SK-N-SH (cell line): Measurements from ENCODE around the gene PSMD2. TPM values are rescaled to one million over a fixed set of nuclear protein-coding genes. Genes with fewer than 3 reads are reported as not detected.

Experiments
- CTCF ChIA-PET: fragments of 300-600, 350-600 bp; formaldehyde crosslinking; extraction: SDS; loops from one replicate; lab custom pipeline; 2021; lab: Yijun Ruan, JAX
- POLR2A ChIA-PET: fragments of 350-600 bp; sonication (Branson Sonifier 250); formaldehyde crosslinking; extraction: SDS; loops from one replicate; lab custom pipeline; 2020; ENCODE audit warnings: antibody characterized with exemption, inconsistent platforms; lab: Yijun Ruan, JAX
- DNase-seq: peaks from one replicate; pipeline ENCODE4 v3.0.0; 2012
- H2AFZ ChIP-seq: fragments of 200-600 bp; sonication (generic); 2 replicates; pipeline ENCODE4 v1.8.1; 2016; ENCODE audit warnings: antibody characterized with exemption, mild to moderate bottlenecking, low read depth
- H3F3A ChIP-seq: fragments of 200-600 bp; sonication (generic); replicated peaks from 2 replicates; pipeline ENCODE3; 2016; ENCODE audit warnings: antibody characterized with exemption, mild to moderate bottlenecking; ENCODE audit not compliant: insufficient read depth
- H3K27ac ChIP-seq, 2 experiments: fragments of 200-500 bp in 1 of 2; fragments of 200-600 bp in 1 of 2; sonication (Bioruptor generic) in 1 of 2; sonication (generic), shearing (Covaris generic) in 1 of 2; 2 replicates each; pipeline versions ENCODE4 v1.5.1 to v1.6.1; 2014 to 2016; ENCODE audit warnings: low read depth in 2 of 2, inconsistent platforms in 1 of 2, low read length in 1 of 2, mild to moderate bottlenecking in 1 of 2, mixed read lengths in 1 of 2
- H3K27me3 ChIP-seq: fragments of 200-600 bp; sonication (generic), shearing (Covaris generic); 2 replicates; pipeline ENCODE4 v1.6.1; 2016; ENCODE audit warnings: mixed run types; ENCODE audit not compliant: insufficient read depth
- H3K36me3 ChIP-seq, 2 experiments: fragments of 200-500 bp in 1 of 2; fragments of 200-600 bp in 1 of 2; sonication (Bioruptor generic) in 1 of 2; sonication (generic) in 1 of 2; replicated peaks in 1 of 2; 2 replicates each; pipeline versions ENCODE3 to v1.5.1; 2014 to 2016; ENCODE audit warnings: low read length in 1 of 2, mild to moderate bottlenecking in 1 of 2; ENCODE audit not compliant: insufficient read depth in 2 of 2, control insufficient read depth in 1 of 2
- H3K4me1 ChIP-seq, 2 experiments: fragments of 200-500 bp in 1 of 2; fragments of 200-600 bp in 1 of 2; sonication (Bioruptor generic) in 1 of 2; sonication (generic), shearing (Covaris generic) in 1 of 2; 2 replicates each; pipeline versions ENCODE4 v1.5.1 to v1.6.1; 2014 to 2016; ENCODE audit warnings: low read depth in 1 of 2, low read length in 1 of 2, mixed run types in 1 of 2; ENCODE audit not compliant: insufficient read depth in 2 of 2, control insufficient read depth in 1 of 2
- H3K4me2 ChIP-seq: fragments of 200-600 bp; sonication (generic), shearing (Covaris generic); 2 replicates; pipeline ENCODE4 v1.6.1; 2017; ENCODE audit warnings: mixed run types
- H3K4me3 ChIP-seq, 2 experiments: fragments of 200-500 bp in 1 of 2; fragments of 200-600 bp in 1 of 2; sonication (Bioruptor generic) in 1 of 2; sonication (generic), shearing (Covaris generic) in 1 of 2; 2 replicates each; pipeline versions ENCODE4 v1.5.1 to v1.8.1; 2014 to 2016; ENCODE audit warnings: low read depth in 2 of 2, inconsistent platforms in 1 of 2, low read length in 1 of 2, mild to moderate bottlenecking in 1 of 2, mixed read lengths in 1 of 2, moderate library complexity in 1 of 2
- H3K79me2 ChIP-seq: fragments of 200-600 bp; sonication (generic); 2 replicates; pipeline ENCODE4 v1.8.1; 2017; ENCODE audit warnings: mild to moderate bottlenecking; ENCODE audit not compliant: insufficient read depth
- H3K9ac ChIP-seq: fragments of 200-600 bp; sonication (generic); 2 replicates; pipeline ENCODE4 v1.6.1; 2017; ENCODE audit warnings: mixed run types
- H3K9me2 ChIP-seq: fragments of 200-600 bp; sonication (generic); 2 replicates; pipeline ENCODE4 v1.6.1; 2017; ENCODE audit warnings: mixed run types
- H3K9me3 ChIP-seq: fragments of 200-600 bp; sonication (generic); 2 replicates; pipeline ENCODE4 v1.6.1; 2017; ENCODE audit warnings: mixed run types, mild to moderate bottlenecking, moderate library complexity
- H4K20me1 ChIP-seq: fragments of 200-600 bp; sonication (generic); 2 replicates; pipeline ENCODE4 v1.6.1; 2017; ENCODE audit warnings: mild to moderate bottlenecking, mixed run types; ENCODE audit not compliant: insufficient read depth
- ELF1 ChIP-seq: IDR thresholded peaks from 2 replicates; pipeline ENCODE4 v1.4.0; 2012
- EP300 ChIP-seq, 2 experiments: IDR thresholded peaks; 2 replicates each; pipeline versions ENCODE4 v1.4.0 to v1.6.1; 2012; ENCODE audit warnings: borderline replicate concordance in 1 of 2, low read depth in 1 of 2, low read length in 1 of 2
- EZH2phosphoT487 ChIP-seq: fragments of 200-600 bp; sonication (generic); IDR thresholded peaks from 2 replicates; pipeline ENCODE4 v1.6.1; 2017; ENCODE audit warnings: low read depth, mixed run types, mild to moderate bottlenecking, antibody characterized with exemption, moderate library complexity, borderline replicate concordance
- GATA2 ChIP-seq: sonication (generic); formaldehyde crosslinking; IDR thresholded peaks from 2 replicates; pipeline ENCODE4 v1.5.0; 2020; ENCODE audit warnings: mild to moderate bottlenecking, missing genetic modification reagents
- JUND ChIP-seq: IDR thresholded peaks from 2 replicates; pipeline ENCODE4 v1.4.0; 2012
- MAX ChIP-seq: IDR thresholded peaks from 2 replicates; pipeline ENCODE4 v1.4.0; 2012; ENCODE audit warnings: low read depth
- MXI1 ChIP-seq: IDR thresholded peaks from 2 replicates; pipeline ENCODE4 v1.6.1; 2012; ENCODE audit warnings: mild to moderate bottlenecking, low read depth, low read length, improper control_type of control experiment
- NFIC ChIP-seq: IDR thresholded peaks from 2 replicates; pipeline ENCODE4 v1.4.0; 2012; ENCODE audit warnings: borderline replicate concordance
- PBX3 ChIP-seq: IDR thresholded peaks from 2 replicates; pipeline ENCODE4; 2012
- POLR2AphosphoS5 ChIP-seq: IDR thresholded peaks from 2 replicates; pipeline ENCODE4 v1.6.1; 2012; ENCODE audit warnings: low read depth, low read length
- RAD21 ChIP-seq: IDR thresholded peaks from 2 replicates; pipeline ENCODE4 v1.6.1; 2012; ENCODE audit warnings: mild to moderate bottlenecking, low read length
- RCOR1 ChIP-seq: fragments of 150-350 bp; IDR thresholded peaks from 2 replicates; pipeline ENCODE4 v1.6.1; 2017; ENCODE audit warnings: antibody characterized with exemption, low read length
- REST ChIP-seq: IDR thresholded peaks from 2 replicates; pipeline ENCODE4 v1.6.1; 2012; ENCODE audit warnings: mild to moderate bottlenecking, low read depth, low read length, moderate library complexity
- RFX5 ChIP-seq: IDR thresholded peaks from 2 replicates; pipeline ENCODE4 v1.6.1; 2012; ENCODE audit warnings: mild to moderate bottlenecking, improper control_type of control experiment, low read length
- RXRA ChIP-seq: IDR thresholded peaks from 2 replicates; pipeline ENCODE4 v1.4.0; 2012; ENCODE audit warnings: low read depth, mild to moderate bottlenecking, borderline replicate concordance
- SIN3A ChIP-seq: IDR thresholded peaks from 2 replicates; pipeline ENCODE4 v1.6.1; 2012; ENCODE audit warnings: low read depth, mild to moderate bottlenecking, low read length, moderate library complexity, borderline replicate concordance
- SMC3 ChIP-seq: IDR thresholded peaks from 2 replicates; pipeline ENCODE4 v1.6.1; 2012; ENCODE audit warnings: low read depth, low read length, improper control_type of control experiment
- TCF12 ChIP-seq: IDR thresholded peaks from 2 replicates; pipeline ENCODE4 v1.4.0; 2012
- USF2 ChIP-seq: fragments of 150-350 bp; IDR thresholded peaks from 2 replicates; pipeline ENCODE4 v1.6.1; 2017; ENCODE audit warnings: antibody characterized with exemption, low read length, low read depth, borderline replicate concordance
- WGBS: methylation state at CpG from one replicate; pipeline ENCODE4 v1.1.6; 2017; ENCODE audit warnings: low lambda C conversion rate; 5-methylcytosine and 5-hydroxymethylcytosine counted together
- polyA plus RNA-seq, 3 experiments: library from polyadenylated mRNA; depleted of rRNA; stranded (reverse); fragments of >200 nt; gene quantifications; 2 replicates each; pipeline ENCODE4 v1.2.3, GENCODE V29; 2012
- TF ChIP-seq, protein P1 (sequence below): fragments of 200-600 bp; sonication (generic); IDR thresholded peaks from 2 replicates; pipeline ENCODE4 v1.6.1; 2017; ENCODE audit warnings: antibody characterized with exemption, mild to moderate bottlenecking, moderate library complexity
- TF ChIP-seq, protein P2 (sequence below): IDR thresholded peaks from 2 replicates; pipeline ENCODE4 v1.4.0; 2012; ENCODE audit warnings: low read depth, borderline replicate concordance

PSMD2 gene
- polyA plus RNA-seq (2012; rRNA removed), result 328 and 382 TPM in 2 replicates
- 208 and 302 TPM in 2 replicates for polyA plus RNA-seq (2012; cell fraction: cytosol; rRNA removed)
- 224 and 445 TPM in 2 replicates for polyA plus RNA-seq (2012; cell fraction: nucleus; rRNA removed)

DNA sequence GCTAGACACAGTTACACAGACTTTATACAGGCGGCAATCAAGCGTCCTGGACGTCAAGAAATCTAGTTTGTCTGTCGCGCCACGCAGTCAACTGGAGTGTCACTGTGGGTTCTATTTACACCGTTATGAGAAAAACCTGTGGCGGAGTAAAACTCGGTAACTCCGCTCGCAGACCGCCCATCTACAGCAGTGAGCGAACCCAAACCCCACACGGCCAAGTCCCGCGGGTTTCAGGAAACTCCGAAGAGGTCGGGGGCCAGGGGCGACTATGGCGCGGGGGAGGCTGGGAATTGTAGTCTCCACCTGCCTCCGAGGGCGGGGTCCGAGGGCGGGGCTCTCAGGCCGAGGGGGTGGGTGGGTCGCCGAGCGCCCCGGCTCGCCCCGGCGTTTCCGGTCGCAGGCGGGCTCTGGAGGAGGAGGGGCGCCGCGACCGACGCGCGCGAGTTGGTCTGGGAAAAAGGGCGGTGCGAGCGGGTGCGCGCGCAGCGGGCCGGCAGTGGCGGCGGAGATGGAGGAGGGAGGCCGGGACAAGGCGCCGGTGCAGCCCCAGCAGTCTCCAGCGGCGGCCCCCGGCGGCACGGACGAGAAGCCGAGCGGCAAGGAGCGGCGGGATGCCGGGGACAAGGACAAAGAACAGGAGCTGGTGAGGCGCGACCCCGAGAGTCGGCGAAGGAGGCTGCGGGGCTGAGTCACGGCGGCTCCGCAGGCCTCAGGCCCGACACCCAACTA, at the start of gene PSMD2:
Gene PSMD2, plus strand, starts transcription at position 483 of the 729 bp plus-strand sequence. Its CDS starts 26 bp downstream, at position 509.
- Histone ChIP-seq H3K4me2 (peak within 1 kb of the TSS; percentile 91), H2AFZ (peak within 1 kb of the TSS; percentile 99), H3K9ac (peak within 1 kb of the TSS; percentile 94), H3K4me3 (peak within 1 kb of the TSS; percentile 94 to 96), H3K9me3 (no peaks in the 10 kb centered on the region), H3K9me2 (no peaks in the 10 kb centered on the region), H3K27me3 (no peaks in the 10 kb centered on the region; the same call in 1 of the 2 replicates), H3F3A (peaks cover 22% of the 10 kb centered on the region), H4K20me1 (peaks cover 18% of the 10 kb centered on the region), H3K79me2 (peaks cover 49% of the 10 kb centered on the region), H3K4me1 (peaks cover 9 to 10% of the 10 kb centered on the region in 2 experiments; a peak in 3 of 4 replicates), H3K36me3 (peaks cover 36 to 38% of the 10 kb centered on the region in 2 experiments), H3K27ac (peak within 1 kb of the TSS; percentile 78 to 87)
- ChIA-PET CTCF (interaction anchor here (1.0 to 1.6 kb wide), 3 partner anchors 10 to 55 kb away, joined by 3 to 6 read pairs (median 4); partner anchors contain the start of gene EEF1AKMT4), POLR2A (no interaction called here)
- DNase-seq, result peak; percentile 99
- WGBS, result 1% methylated on average over 20 of the region's 78 CpGs
- TF ChIP-seq POLR2AphosphoS5 (peak; percentile 96), NFIC (no peak), MAX (peak; percentile 60), REST (peak; percentile 15), SMC3 (no peak), TCF12 (peak; percentile 21; the same call in 1 of the 2 replicates), EZH2phosphoT487 (no peak), SIN3A (peak; percentile 85), EP300 (IDR thresholded peaks at IDR 0.05; ENCODE audit: borderline replicate concordance in 1 of 2, low read depth in 1 of 2, low read length in 1 of 2) (no peak), USF2 (no peak), RFX5 (no peak), PBX3 (no peak; the same call in 1 of the 2 replicates), RCOR1 (peak; percentile 67; the same call in 1 of the 2 replicates), ELF1 (peak; percentile 71), RAD21 (no peak), JUND (no peak), GATA2 (CRISPR knock-in tag) (no peak), MXI1 (peak; percentile 45; the same call in 1 of the 2 replicates), RXRA (no peak)
- TF ChIP-seq, protein P1, sequence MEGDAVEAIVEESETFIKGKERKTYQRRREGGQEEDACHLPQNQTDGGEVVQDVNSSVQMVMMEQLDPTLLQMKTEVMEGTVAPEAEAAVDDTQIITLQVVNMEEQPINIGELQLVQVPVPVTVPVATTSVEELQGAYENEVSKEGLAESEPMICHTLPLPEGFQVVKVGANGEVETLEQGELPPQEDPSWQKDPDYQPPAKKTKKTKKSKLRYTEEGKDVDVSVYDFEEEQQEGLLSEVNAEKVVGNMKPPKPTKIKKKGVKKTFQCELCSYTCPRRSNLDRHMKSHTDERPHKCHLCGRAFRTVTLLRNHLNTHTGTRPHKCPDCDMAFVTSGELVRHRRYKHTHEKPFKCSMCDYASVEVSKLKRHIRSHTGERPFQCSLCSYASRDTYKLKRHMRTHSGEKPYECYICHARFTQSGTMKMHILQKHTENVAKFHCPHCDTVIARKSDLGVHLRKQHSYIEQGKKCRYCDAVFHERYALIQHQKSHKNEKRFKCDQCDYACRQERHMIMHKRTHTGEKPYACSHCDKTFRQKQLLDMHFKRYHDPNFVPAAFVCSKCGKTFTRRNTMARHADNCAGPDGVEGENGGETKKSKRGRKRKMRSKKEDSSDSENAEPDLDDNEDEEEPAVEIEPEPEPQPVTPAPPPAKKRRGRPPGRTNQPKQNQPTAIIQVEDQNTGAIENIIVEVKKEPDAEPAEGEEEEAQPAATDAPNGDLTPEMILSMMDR, result no peak
- TF ChIP-seq, protein P2, sequence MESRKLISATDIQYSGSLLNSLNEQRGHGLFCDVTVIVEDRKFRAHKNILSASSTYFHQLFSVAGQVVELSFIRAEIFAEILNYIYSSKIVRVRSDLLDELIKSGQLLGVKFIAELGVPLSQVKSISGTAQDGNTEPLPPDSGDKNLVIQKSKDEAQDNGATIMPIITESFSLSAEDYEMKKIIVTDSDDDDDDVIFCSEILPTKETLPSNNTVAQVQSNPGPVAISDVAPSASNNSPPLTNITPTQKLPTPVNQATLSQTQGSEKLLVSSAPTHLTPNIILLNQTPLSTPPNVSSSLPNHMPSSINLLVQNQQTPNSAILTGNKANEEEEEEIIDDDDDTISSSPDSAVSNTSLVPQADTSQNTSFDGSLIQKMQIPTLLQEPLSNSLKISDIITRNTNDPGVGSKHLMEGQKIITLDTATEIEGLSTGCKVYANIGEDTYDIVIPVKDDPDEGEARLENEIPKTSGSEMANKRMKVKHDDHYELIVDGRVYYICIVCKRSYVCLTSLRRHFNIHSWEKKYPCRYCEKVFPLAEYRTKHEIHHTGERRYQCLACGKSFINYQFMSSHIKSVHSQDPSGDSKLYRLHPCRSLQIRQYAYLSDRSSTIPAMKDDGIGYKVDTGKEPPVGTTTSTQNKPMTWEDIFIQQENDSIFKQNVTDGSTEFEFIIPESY, result peak; percentile 98
